Neural crest cell (in vitro differentiated cells): ENCODE measurements around the gene ANKRD28. TPM values are rescaled to one million over a fixed set of nuclear protein-coding genes. Genes with fewer than 3 reads are reported as not detected.

Experiments
- DNase-seq: peaks from one replicate; pipeline ENCODE4 v3.0.0; 2021; ENCODE audit warnings: low read depth, mixed read lengths, low spot score
- H3K27ac Mint-ChIP-seq: one replicate; pipeline ENCODE4 v1.8.0; 2021; ENCODE audit warnings: mild to moderate bottlenecking, mixed read lengths; ENCODE audit not compliant: unreplicated experiment
- H3K27me3 Mint-ChIP-seq: 2 replicates; pipeline ENCODE4 v1.8.0; 2021; ENCODE audit warnings: low read depth, mild to moderate bottlenecking, mixed read lengths
- H3K36me3 Mint-ChIP-seq: 2 replicates; pipeline ENCODE4 v1.8.0; 2021; ENCODE audit warnings: low read depth, mild to moderate bottlenecking, mixed read lengths
- H3K4me1 Mint-ChIP-seq: 2 replicates; pipeline ENCODE4 v1.8.0; 2021; ENCODE audit warnings: mixed read lengths
- H3K4me3 Mint-ChIP-seq: one replicate; pipeline ENCODE4 v1.8.0; 2021; ENCODE audit warnings: mild to moderate bottlenecking, mixed read lengths
- H3K9me3 Mint-ChIP-seq: 2 replicates; pipeline ENCODE4 v1.8.0; 2021; ENCODE audit warnings: mixed read lengths
- CTCF ChIP-seq: fragments of 200-600 bp; sonication (generic); conservative IDR thresholded peaks from 2 replicates; pipeline ENCODE4 v1.5.0; 2021; ENCODE audit warnings: antibody characterized with exemption, mild to moderate bottlenecking
- total RNA-seq: library from RNA; stranded (reverse); gene quantifications from 2 replicates; pipeline ENCODE4 v1.2.1, GENCODE V29; 2021

ANKRD28 gene
- total RNA-seq, 1 donor from 2014 or later = 34.6 TPM

- Mint-ChIP-seq H3K4me1 (peaks cover 13% of the 10 kb centered on the region), H3K27me3 (no peaks in the 10 kb centered on the region), H3K27ac (no peak overlapping the region), H3K9me3 (no peaks in the 10 kb centered on the region), H3K36me3 (peaks cover 2% of the 10 kb centered on the region), H3K4me3 (no peak overlapping the region)
- no peak for TF ChIP-seq CTCF
- no peak for DNase-seq
Observed at GRCh38 chr3:15681668-15682067, 116.1 kb downstream of the ANKRD28 start.

- no peak for DNase-seq
- Mint-ChIP-seq H3K27me3 (no peaks in the 10 kb centered on the region), H3K4me1 (peaks cover 13% of the 10 kb centered on the region), H3K27ac (no peak overlapping the region), H3K4me3 (no peak overlapping the region), H3K36me3 (peaks cover 5% of the 10 kb centered on the region), H3K9me3 (no peaks in the 10 kb centered on the region)
- TF ChIP-seq CTCF = no peak
Observed at GRCh38 chr3:15679306-15679705, 118.5 kb downstream of the ANKRD28 start.

- Mint-ChIP-seq H3K9me3 (no peaks in the 10 kb centered on the region), H3K4me1 (no peaks in the 10 kb centered on the region), H3K27ac (no peak overlapping the region), H3K4me3 (no peak overlapping the region), H3K36me3 (peaks cover 3% of the 10 kb centered on the region), H3K27me3 (no peaks in the 10 kb centered on the region)
- TF ChIP-seq CTCF = no peak
- no peak for DNase-seq
Observed at GRCh38 chr3:15676259-15676658, 121.5 kb downstream of the ANKRD28 start.

- no peak for DNase-seq
- Mint-ChIP-seq H3K4me3 (no peak overlapping the region), H3K27me3 (no peaks in the 10 kb centered on the region), H3K4me1 (no peaks in the 10 kb centered on the region), H3K36me3 (peaks cover 11% of the 10 kb centered on the region), H3K27ac (no peak overlapping the region), H3K9me3 (no peaks in the 10 kb centered on the region)
- no peak for TF ChIP-seq CTCF
Observed at GRCh38 chr3:15673536-15673935, 124.2 kb downstream of the ANKRD28 start.

GRCh38 chr3:15667484-15667883 is 130.3 kb downstream of the ANKRD28 start:
- no peak for TF ChIP-seq CTCF
- H3K4me1 Mint-ChIP-seq = peaks cover 3% of the 10 kb centered on the region
- H3K27me3 Mint-ChIP-seq = no peaks in the 10 kb centered on the region
- H3K27ac Mint-ChIP-seq = no peak overlapping the region
- H3K9me3 Mint-ChIP-seq = peaks cover 13% of the 10 kb centered on the region
- no peak overlapping the region for H3K4me3 Mint-ChIP-seq
- peaks cover 39% of the 10 kb centered on the region for H3K36me3 Mint-ChIP-seq
- no peak for DNase-seq

- no peak overlapping the region for H3K27ac Mint-ChIP-seq
- peaks cover 3% of the 10 kb centered on the region for H3K4me1 Mint-ChIP-seq
- no peak for TF ChIP-seq CTCF
- peaks cover 20% of the 10 kb centered on the region for H3K9me3 Mint-ChIP-seq
- no peaks in the 10 kb centered on the region for H3K27me3 Mint-ChIP-seq
- H3K4me3 Mint-ChIP-seq = no peak overlapping the region
- no peak for DNase-seq
- H3K36me3 Mint-ChIP-seq = peaks cover 43% of the 10 kb centered on the region
Observed at GRCh38 chr3:15666277-15666676, 131.5 kb downstream of the ANKRD28 start.
